Spleen (tissue), 11 donors: Measurements from ENCODE around the gene PCDHGA9. TPM values are rescaled to one million over a fixed set of nuclear protein-coding genes. Genes with fewer than 3 reads are reported as not detected.
A peak's percentile ranks its signal among the peaks of the same experiment; 100 is the strongest.

Experiments
- DNase-seq: peaks from one replicate; pipeline ENCODE4 v3.0.0-alpha.2; 2020
- H3K27ac ChIP-seq, 8 donors: fragments of 200-600 bp; sonication (generic) in 7 of 8; 1 replicate in 4 of 8; 2 replicates in 4 of 8; pipeline versions ENCODE4 v1.5.0 to v1.8.0; 2016 to 2021; ENCODE audit warnings: inconsistent platforms in 4 of 8, mild to moderate bottlenecking in 4 of 8, moderate library complexity in 1 of 8
- H3K27me3 ChIP-seq, 7 donors: fragments of 200-600 bp; sonication (generic) in 6 of 7; replicated peaks in 1 of 7; 1 replicate in 4 of 7; 2 replicates in 3 of 7; pipeline versions ENCODE4 v1.5.0 to v1.8.0; 2016 to 2021; ENCODE audit warnings: inconsistent platforms in 3 of 7, mild to moderate bottlenecking in 1 of 7
- H3K36me3 ChIP-seq, 6 donors: fragments of 200-600 bp; sonication (generic) in 5 of 6; 1 replicate in 4 of 6; 2 replicates in 2 of 6; pipeline versions ENCODE4 v1.5.0 to v1.8.0; 2016 to 2021; ENCODE audit warnings: inconsistent platforms in 2 of 6
- H3K4me1 ChIP-seq, 6 donors: fragments of 200-600 bp; sonication (generic) in 5 of 6; 1 replicate in 3 of 6; 2 replicates in 3 of 6; pipeline versions ENCODE4 v1.5.0 to v1.8.0; 2016 to 2021; ENCODE audit warnings: inconsistent platforms in 3 of 6
- H3K4me3 ChIP-seq, 8 donors: fragments of 200-600 bp; sonication (generic) in 7 of 8; 1 replicate in 4 of 8; 2 replicates in 4 of 8; pipeline versions ENCODE4 v1.5.0 to v1.8.0; 2016 to 2021; ENCODE audit warnings: inconsistent platforms in 4 of 8, mild to moderate bottlenecking in 4 of 8, moderate library complexity in 2 of 8
- H3K9me3 ChIP-seq, 8 donors: fragments of 200-600 bp; sonication (generic) in 7 of 8; 1 replicate in 4 of 8; 2 replicates in 4 of 8; pipeline versions ENCODE4 v1.5.0 to v1.8.0; 2016 to 2021; ENCODE audit warnings: inconsistent platforms in 4 of 8
- POLR2A ChIP-seq, 3 donors: fragments of 450-650 bp; IDR thresholded peaks; one replicate each; pipeline ENCODE4 v1.5.1; 2017; ENCODE audit warnings: antibody characterized with exemption in 3 of 3, mild to moderate bottlenecking in 1 of 3
- POLR2AphosphoS5 ChIP-seq, 3 donors: sonication (generic); formaldehyde crosslinking; IDR thresholded peaks; one replicate each; pipeline ENCODE4 v1.5.1; 2017; ENCODE audit warnings: antibody characterized with exemption in 3 of 3
- WGBS, 5 donors: extraction: QIAGEN DNeasy Blood & Tissue Kit in 3 of 5; methylation state at CpG; one replicate each; pipeline versions ENCODE4 v1.1.5 to v1.1.7; 2013 to 2018; 5-methylcytosine and 5-hydroxymethylcytosine counted together
- intact Hi-C: fragments of 100-400 bp; cut with DNase I; formaldehyde crosslinking; loops from one replicate; pipeline ENCODE4 v1.15.0; 2023; ENCODE audit warnings: low total_unique reads
- polyA plus RNA-seq, 3 donors: library from polyadenylated mRNA; stranded (reverse); fragments of 200-250 nt; gene quantifications; one replicate each; pipeline ENCODE4 v1.2.1, GENCODE V29; 2013
- total RNA-seq, 7 donors: library from RNA; depleted of rRNA in 3 of 7; stranded (reverse); fragments of >200 nt in 3 of 7; fragmentation: NEBNext Ultra II Directional in 4 of 7; extraction: Animal tissue kit (Norgen Biotek cat#: 25700) in 4 of 7; gene quantifications; one replicate each; pipeline versions ENCODE4 v1.1.0 to v1.2.1, GENCODE V29; 2016 to 2021
- TF ChIP-seq, protein P1 (sequence below), 11 experiments: fragments of 200-600 bp in 7 of 11; fragments of 450-650 bp in 4 of 11; sonication (generic) in 4 of 11; IDR thresholded peaks in 8 of 11; conservative IDR thresholded peaks in 3 of 11; 1 replicate in 7 of 11; 2 replicates in 4 of 11; pipeline versions ENCODE4 v1.4.0 to v1.8.0; 2016 to 2021; ENCODE audit warnings: antibody characterized with exemption in 11 of 11, inconsistent platforms in 4 of 11, mild to moderate bottlenecking in 1 of 11
- donor health status: healthy with polysubstance abuse.
- donor health status: DM: no; HTN: no; CAD: no; lungs with moderate emphysema.
- donor health status: DM: no; HTN: no; CAD: no.
- donor health status: Bipolar disorder and iron deficiency.
- donor health status: healthy.
- donor health status: DM: no; HTN: no; CAD: no.
- donor health status: DM: yes; HTN: yes; CAD: no.

PCDHGA9 gene
- total and polyA plus RNA-seq, 10 donors, result 0.11 to 9.6 (median 4.3) TPM; not detected in 1

GRCh38 chr5:141439411-141440141 lies 37.0 kb downstream of the PCDHGA9 start:
- Histone ChIP-seq H3K27me3 (no peaks in the 10 kb centered on the region), H3K4me3 (no peak overlapping the region), H3K9me3 (peaks cover 0 to 92% (median 70%) of the 10 kb centered on the region in 8 donors), H3K4me1 (no peaks in the 10 kb centered on the region), H3K36me3 (no peaks in the 10 kb centered on the region), H3K27ac (no peak overlapping the region)
- WGBS, 5 donors, result 65 to 71% (median 69%) methylated on average over 10 of the region's 10 CpGs
- no peak for DNase-seq
- TF ChIP-seq POLR2A (IDR thresholded peaks at IDR 0.05) (no peak), POLR2AphosphoS5 (IDR thresholded peaks at IDR 0.05) (no peak)
- TF ChIP-seq, protein P1, sequence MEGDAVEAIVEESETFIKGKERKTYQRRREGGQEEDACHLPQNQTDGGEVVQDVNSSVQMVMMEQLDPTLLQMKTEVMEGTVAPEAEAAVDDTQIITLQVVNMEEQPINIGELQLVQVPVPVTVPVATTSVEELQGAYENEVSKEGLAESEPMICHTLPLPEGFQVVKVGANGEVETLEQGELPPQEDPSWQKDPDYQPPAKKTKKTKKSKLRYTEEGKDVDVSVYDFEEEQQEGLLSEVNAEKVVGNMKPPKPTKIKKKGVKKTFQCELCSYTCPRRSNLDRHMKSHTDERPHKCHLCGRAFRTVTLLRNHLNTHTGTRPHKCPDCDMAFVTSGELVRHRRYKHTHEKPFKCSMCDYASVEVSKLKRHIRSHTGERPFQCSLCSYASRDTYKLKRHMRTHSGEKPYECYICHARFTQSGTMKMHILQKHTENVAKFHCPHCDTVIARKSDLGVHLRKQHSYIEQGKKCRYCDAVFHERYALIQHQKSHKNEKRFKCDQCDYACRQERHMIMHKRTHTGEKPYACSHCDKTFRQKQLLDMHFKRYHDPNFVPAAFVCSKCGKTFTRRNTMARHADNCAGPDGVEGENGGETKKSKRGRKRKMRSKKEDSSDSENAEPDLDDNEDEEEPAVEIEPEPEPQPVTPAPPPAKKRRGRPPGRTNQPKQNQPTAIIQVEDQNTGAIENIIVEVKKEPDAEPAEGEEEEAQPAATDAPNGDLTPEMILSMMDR (IDR thresholded peaks at IDR 0.05 in 8 of 11, conservative IDR thresholded peaks at IDR 0.05 in 3 of 11), result no peak
- intact Hi-C loops, result no loop called here

DNA sequence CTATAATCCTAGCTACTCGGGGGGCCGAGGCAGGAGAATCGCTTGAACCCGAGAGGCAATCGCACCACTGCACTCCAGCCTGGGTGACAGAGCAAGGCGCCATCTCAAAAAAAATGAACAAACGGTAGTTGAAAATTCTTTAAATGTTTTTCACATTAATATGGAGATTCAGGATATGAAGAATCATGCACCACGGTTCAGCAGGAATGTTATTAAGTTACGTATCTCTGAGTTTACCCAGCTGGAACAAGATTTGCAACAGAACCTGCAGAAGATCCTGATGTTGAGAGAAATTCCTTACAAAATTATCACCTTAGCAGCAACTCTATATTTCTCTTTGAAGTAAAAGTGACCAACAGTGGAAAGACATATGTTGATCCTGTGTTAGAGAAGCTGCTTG lies 37.8 kb downstream of the PCDHGA9 start:
- intact Hi-C loops, result no loop called here
- 92 to 95% (median 94%) methylated on average over 9 of the region's 9 CpGs for WGBS, 5 donors
- Histone ChIP-seq H3K9me3 (peaks cover 0 to 92% (median 65%) of the 10 kb centered on the region in 8 donors), H3K36me3 (no peaks in the 10 kb centered on the region), H3K4me3 (no peak overlapping the region), H3K27me3 (no peaks in the 10 kb centered on the region), H3K4me1 (no peaks in the 10 kb centered on the region), H3K27ac (no peak overlapping the region)
- TF ChIP-seq, protein P1 (IDR thresholded peaks at IDR 0.05 in 8 of 11, conservative IDR thresholded peaks at IDR 0.05 in 3 of 11), result no peak
- TF ChIP-seq POLR2A (IDR thresholded peaks at IDR 0.05) (no peak), POLR2AphosphoS5 (IDR thresholded peaks at IDR 0.05) (no peak)
- no peak for DNase-seq

DNA sequence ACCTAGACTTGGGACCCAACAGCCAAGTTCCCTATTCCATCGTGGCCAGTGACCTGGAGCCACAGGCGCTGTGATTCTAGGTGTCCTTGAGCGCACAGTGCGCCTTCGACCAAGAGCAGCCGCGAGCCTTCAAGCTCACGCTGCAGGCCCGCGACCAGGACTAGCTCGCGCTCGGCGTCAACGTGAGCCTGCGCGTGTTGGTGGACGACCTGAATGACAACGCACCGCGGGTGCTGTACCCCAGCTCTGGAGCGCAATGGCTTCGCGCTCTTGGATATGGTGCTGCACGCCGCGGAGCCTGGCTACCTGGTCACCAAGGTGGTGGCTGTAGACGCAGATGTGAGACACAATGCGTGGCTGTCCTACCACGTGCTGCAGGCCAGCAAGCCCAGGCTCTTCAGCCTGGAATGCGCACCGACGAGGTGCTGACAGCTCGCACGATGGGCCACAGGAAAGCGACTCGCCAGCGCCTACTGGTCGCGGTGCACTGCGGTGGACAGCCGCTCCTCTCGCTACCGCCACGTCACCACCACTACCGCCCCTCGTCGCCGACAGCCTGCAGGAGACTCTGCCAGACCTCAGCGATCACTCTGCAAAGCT lies 39.1 kb downstream of the PCDHGA9 start:
- DNase-seq, result no peak
- Histone ChIP-seq H3K27ac (no peak overlapping the region), H3K9me3 (peaks cover 0 to 80% (median 53%) of the 10 kb centered on the region in 8 donors), H3K4me3 (no peak overlapping the region), H3K36me3 (no peaks in the 10 kb centered on the region), H3K27me3 (no peaks in the 10 kb centered on the region), H3K4me1 (no peaks in the 10 kb centered on the region)
- intact Hi-C loops, result no loop called here
- no peak for TF ChIP-seq POLR2A (IDR thresholded peaks at IDR 0.05)
- TF ChIP-seq, protein P1 (IDR thresholded peaks at IDR 0.05 in 8 of 11, conservative IDR thresholded peaks at IDR 0.05 in 3 of 11), result no peak
- peak in 1 of 3 donors; percentile 23 for TF ChIP-seq POLR2AphosphoS5 (IDR thresholded peaks at IDR 0.05)
- WGBS, 5 donors, result 58 to 69% (median 63%) methylated on average over 43 to 50 of the region's 50 CpGs

Other genes with a start within 250 kb of the PCDHGA9 start
Only the 30 nearest of the 37 such genes appear.
- gene PCDHB9, start 215.6 kb upstream of the PCDHGA9 start, total RNA-seq, result 1 to 10 TPM in 5 of 7 donors, under 1 TPM in 2; 0.40 to 4.9 (median 1.5) TPM
- under 1 TPM; 0.06 to 0.19 (median 0.09) TPM for gene PCDHB9, start 215.6 kb upstream of the PCDHGA9 start, polyA plus RNA-seq
- 1 to 10 TPM in 4 of 7 donors, under 1 TPM in 3; 0.74 to 2.7 (median 1.4) TPM for gene PCDHB10, start 210.4 kb upstream of the PCDHGA9 start, total RNA-seq
- gene PCDHB10, start 210.4 kb upstream of the PCDHGA9 start, polyA plus RNA-seq, result under 1 TPM; 0.09 to 0.26 (median 0.15) TPM
- 1 to 10 TPM in 5 of 7 donors, under 1 TPM in 2; 0.68 to 3.4 (median 1.2) TPM for gene PCDHB11, start 203.2 kb upstream of the PCDHGA9 start, total RNA-seq
- gene PCDHB11, start 203.2 kb upstream of the PCDHGA9 start, polyA plus RNA-seq, result under 1 TPM; 0.07 to 0.19 (median 0.14) TPM
- gene PCDHB12, start 194.1 kb upstream of the PCDHGA9 start, total RNA-seq, result 1 to 10 TPM; 1.1 to 2.4 (median 1.8) TPM
- gene PCDHB12, start 194.1 kb upstream of the PCDHGA9 start, polyA plus RNA-seq, result under 1 TPM; 0.11 to 0.16 (median 0.11) TPM
- 1 to 10 TPM; 1.4 to 6.8 (median 4.0) TPM for gene PCDHB13, start 188.9 kb upstream of the PCDHGA9 start, total RNA-seq
- under 1 TPM; 0.09 to 0.38 (median 0.12) TPM for gene PCDHB13, start 188.9 kb upstream of the PCDHGA9 start, polyA plus RNA-seq
- gene PCDHB14, start 179.4 kb upstream of the PCDHGA9 start, total RNA-seq, result 1 to 10 TPM; 1.6 to 5.9 (median 2.8) TPM
- gene PCDHB14, start 179.4 kb upstream of the PCDHGA9 start, polyA plus RNA-seq, result under 1 TPM; 0.27 to 0.93 (median 0.30) TPM
- gene PCDHB15, start 157.4 kb upstream of the PCDHGA9 start, total RNA-seq, result 1 to 10 TPM; 1.7 to 5.6 (median 3.8) TPM
- gene PCDHB15, start 157.4 kb upstream of the PCDHGA9 start, polyA plus RNA-seq, result 1 to 10 TPM in 1 of 3 donors, under 1 TPM in 2; 0.42 to 1.1 (median 0.72) TPM
- gene SLC25A2, start 98.7 kb upstream of the PCDHGA9 start, total RNA-seq, result 1 to 10 TPM in 6 of 7 donors, under 1 TPM in 1; 0.57 to 3.0 (median 2.2) TPM
- under 1 TPM; 0.05 to 0.22 (median 0.07) TPM for gene SLC25A2, start 98.7 kb upstream of the PCDHGA9 start, polyA plus RNA-seq
- 10 to 100 TPM; 67.6 to 80.6 (median 75.7) TPM for gene TAF7, start 82.0 kb upstream of the PCDHGA9 start, total RNA-seq
- gene TAF7, start 82.0 kb upstream of the PCDHGA9 start, polyA plus RNA-seq, result 100 to 1,000 TPM in 2 of 3 donors, 10 to 100 TPM in 1; 91.1 to 112 (median 111) TPM
- under 1 TPM in 6 of 7 donors, not detected in 1; 0.17 to 0.52 (median 0.36) TPM for gene PCDHGA1, start 72.3 kb upstream of the PCDHGA9 start, total RNA-seq
- gene PCDHGA1, start 72.3 kb upstream of the PCDHGA9 start, polyA plus RNA-seq, result under 1 TPM; 0.04 to 0.06 (median 0.06) TPM
- gene PCDHGA2, start 64.0 kb upstream of the PCDHGA9 start, total RNA-seq, result 1 to 10 TPM in 6 of 7 donors, under 1 TPM in 1; 0.84 to 3.9 (median 1.8) TPM
- under 1 TPM; 0.04 to 0.19 (median 0.06) TPM for gene PCDHGA2, start 64.0 kb upstream of the PCDHGA9 start, polyA plus RNA-seq
- gene PCDHGA3, start 58.9 kb upstream of the PCDHGA9 start, total RNA-seq, result 1 to 10 TPM in 5 of 7 donors, under 1 TPM in 2; 0.60 to 4.4 (median 2.1) TPM
- gene PCDHGA3, start 58.9 kb upstream of the PCDHGA9 start, polyA plus RNA-seq, result under 1 TPM in 1 of 3 donors, not detected in 2; 0.22 TPM
- gene PCDHGB1, start 52.7 kb upstream of the PCDHGA9 start, total RNA-seq, result 1 to 10 TPM in 6 of 7 donors, under 1 TPM in 1; 0.87 to 3.7 (median 1.6) TPM
- gene PCDHGB1, start 52.7 kb upstream of the PCDHGA9 start, polyA plus RNA-seq, result under 1 TPM in 2 of 3 donors, not detected in 1; 0.04 to 0.10 TPM
- gene PCDHGA4, start 47.8 kb upstream of the PCDHGA9 start, total RNA-seq, result 1 to 10 TPM; 1.4 to 4.5 (median 2.7) TPM
- gene PCDHGA4, start 47.8 kb upstream of the PCDHGA9 start, polyA plus RNA-seq, result under 1 TPM; 0.04 to 0.16 (median 0.05) TPM
- gene PCDHGB2, start 42.8 kb upstream of the PCDHGA9 start, total RNA-seq, result 1 to 10 TPM; 1.7 to 4.5 (median 3.5) TPM
- gene PCDHGB2, start 42.8 kb upstream of the PCDHGA9 start, polyA plus RNA-seq, result under 1 TPM in 2 of 3 donors, not detected in 1; 0.09 to 0.22 TPM
- 1 to 10 TPM; 1.4 to 3.1 (median 2.3) TPM for gene PCDHGA5, start 38.6 kb upstream of the PCDHGA9 start, total RNA-seq
- gene PCDHGA5, start 38.6 kb upstream of the PCDHGA9 start, polyA plus RNA-seq, result under 1 TPM in 2 of 3 donors, not detected in 1; 0.04 to 0.22 TPM
- 1 to 10 TPM; 1.3 to 5.0 (median 3.9) TPM for gene PCDHGB3, start 32.5 kb upstream of the PCDHGA9 start, total RNA-seq
- gene PCDHGB3, start 32.5 kb upstream of the PCDHGA9 start, polyA plus RNA-seq, result under 1 TPM; 0.06 to 0.38 (median 0.09) TPM
- 1 to 10 TPM; 2.2 to 5.0 (median 4.2) TPM for gene PCDHGA6, start 28.9 kb upstream of the PCDHGA9 start, total RNA-seq
- gene PCDHGA6, start 28.9 kb upstream of the PCDHGA9 start, polyA plus RNA-seq, result under 1 TPM; 0.35 to 0.58 (median 0.54) TPM
- 1 to 10 TPM; 1.2 to 5.4 (median 2.0) TPM for gene PCDHGA7, start 20.0 kb upstream of the PCDHGA9 start, total RNA-seq
- under 1 TPM; 0.18 to 0.29 (median 0.22) TPM for gene PCDHGA7, start 20.0 kb upstream of the PCDHGA9 start, polyA plus RNA-seq
- 1 to 10 TPM; 1.6 to 3.9 (median 3.0) TPM for gene PCDHGB4, start 15.1 kb upstream of the PCDHGA9 start, total RNA-seq
- gene PCDHGB4, start 15.1 kb upstream of the PCDHGA9 start, polyA plus RNA-seq, result under 1 TPM; 0.02 to 0.29 (median 0.14) TPM
- 1 to 10 TPM in 6 of 7 donors, under 1 TPM in 1; 0.70 to 3.9 (median 2.1) TPM for gene PCDHGA8, start 10.1 kb upstream of the PCDHGA9 start, total RNA-seq
- gene PCDHGA8, start 10.1 kb upstream of the PCDHGA9 start, polyA plus RNA-seq, result under 1 TPM in 2 of 3 donors, not detected in 1; 0.04 to 0.13 TPM
- 1 to 10 TPM; 3.9 to 8.0 (median 5.6) TPM for gene PCDHGB5, start 4.8 kb upstream of the PCDHGA9 start, total RNA-seq
- under 1 TPM; 0.07 to 0.32 (median 0.17) TPM for gene PCDHGB5, start 4.8 kb upstream of the PCDHGA9 start, polyA plus RNA-seq
- gene PCDHGB6, start 5.2 kb downstream of the PCDHGA9 start, total RNA-seq, result 1 to 10 TPM; 3.1 to 6.8 (median 5.2) TPM
- under 1 TPM; 0.13 to 0.42 (median 0.20) TPM for gene PCDHGB6, start 5.2 kb downstream of the PCDHGA9 start, polyA plus RNA-seq
- 1 to 10 TPM; 2.5 to 6.9 (median 4.6) TPM for gene PCDHGA10, start 10.2 kb downstream of the PCDHGA9 start, total RNA-seq
- under 1 TPM; 0.15 to 0.35 (median 0.17) TPM for gene PCDHGA10, start 10.2 kb downstream of the PCDHGA9 start, polyA plus RNA-seq
- 10 to 100 TPM in 2 of 7 donors, 1 to 10 TPM in 5; 5.7 to 11.9 (median 8.1) TPM for gene PCDHGB7, start 14.9 kb downstream of the PCDHGA9 start, total RNA-seq
- under 1 TPM; 0.14 to 0.42 (median 0.15) TPM for gene PCDHGB7, start 14.9 kb downstream of the PCDHGA9 start, polyA plus RNA-seq
- gene PCDHGA11, start 18.3 kb downstream of the PCDHGA9 start, total RNA-seq, result 1 to 10 TPM; 1.8 to 5.7 (median 3.2) TPM
- gene PCDHGA11, start 18.3 kb downstream of the PCDHGA9 start, polyA plus RNA-seq, result under 1 TPM; 0.13 to 0.26 (median 0.18) TPM
- gene PCDHGA12, start 27.7 kb downstream of the PCDHGA9 start, total RNA-seq, result 1 to 10 TPM; 3.3 to 6.3 (median 5.4) TPM
- gene PCDHGA12, start 27.7 kb downstream of the PCDHGA9 start, polyA plus RNA-seq, result under 1 TPM; 0.02 to 0.54 (median 0.12) TPM
- 10 to 100 TPM; 10.7 to 26.7 (median 22.5) TPM for gene PCDHGC3, start 73.2 kb downstream of the PCDHGA9 start, total RNA-seq
- 10 to 100 TPM in 2 of 3 donors, 1 to 10 TPM in 1; 7.0 to 12.7 (median 10.3) TPM for gene PCDHGC3, start 73.2 kb downstream of the PCDHGA9 start, polyA plus RNA-seq
- 1 to 10 TPM; 1.3 to 3.9 (median 2.6) TPM for gene PCDHGC4, start 82.3 kb downstream of the PCDHGA9 start, total RNA-seq
- under 1 TPM in 2 of 3 donors, not detected in 1; 0.03 TPM for gene PCDHGC4, start 82.3 kb downstream of the PCDHGA9 start, polyA plus RNA-seq
- gene PCDHGC5, start 86.3 kb downstream of the PCDHGA9 start, total RNA-seq, result 1 to 10 TPM in 5 of 7 donors, under 1 TPM in 2; 0.93 to 2.5 (median 1.2) TPM
- under 1 TPM in 2 of 3 donors, not detected in 1; 0.02 to 0.10 TPM for gene PCDHGC5, start 86.3 kb downstream of the PCDHGA9 start, polyA plus RNA-seq